Psoas muscle (tissue), 8 donors: ENCODE measurements around the gene PIK3AP1. TPM values are rescaled to one million over a fixed set of nuclear protein-coding genes. Genes with fewer than 3 reads are reported as not detected.

ENCODE experiments used
- ATAC-seq, 4 donors: fragments of 200-7000 bp; cut with Tn5 transposase; one replicate each; pipeline ENCODE4 v1.9.1; 2020; ENCODE audit warnings: moderate library complexity in 3 of 4, mild to moderate bottlenecking in 2 of 4
- DNase-seq, 2 donors: peaks; one replicate each; pipeline ENCODE4 v3.0.0-alpha.2; 2020
- H3K27ac ChIP-seq: fragments of 200-600 bp; one replicate; pipeline ENCODE4 v1.8.0; 2022
- H3K27me3 ChIP-seq, 3 donors: fragments of 200-600 bp in 1 of 3; one replicate each; pipeline versions ENCODE4 v1.6.1 to v1.8.0; 2013 to 2022; ENCODE audit warnings: low read length in 2 of 3, mild to moderate bottlenecking in 2 of 3, moderate library complexity in 1 of 3; ENCODE audit not compliant: insufficient read depth in 3 of 3
- H3K36me3 ChIP-seq, 2 donors: fragments of 200-600 bp in 1 of 2; one replicate each; pipeline versions ENCODE4 v1.6.1 to v1.8.0; 2013 to 2022; ENCODE audit warnings: low read depth in 1 of 2, mild to moderate bottlenecking in 1 of 2, moderate library complexity in 1 of 2; ENCODE audit not compliant: insufficient read depth in 1 of 2
- H3K4me1 ChIP-seq: fragments of 200-600 bp; one replicate; pipeline ENCODE4 v1.8.0; 2022
- H3K4me3 ChIP-seq: fragments of 200-600 bp; one replicate; pipeline ENCODE4 v1.8.0; 2022; ENCODE audit warnings: mild to moderate bottlenecking
- H3K9me3 ChIP-seq: fragments of 200-600 bp; one replicate; pipeline ENCODE4 v1.8.0; 2022
- CTCF ChIP-seq: fragments of 200-600 bp; IDR thresholded peaks from one replicate; pipeline ENCODE4 v1.8.0; 2022; ENCODE audit warnings: antibody characterized with exemption
- WGBS, 3 donors: extraction: QIAGEN DNeasy Blood & Tissue Kit; methylation state at CpG; one replicate each; pipeline versions ENCODE4 v1.1.6 to v1.1.7; 2013; 5-methylcytosine and 5-hydroxymethylcytosine counted together
- intact Hi-C, 2 donors: fragments of 100-400 bp; cut with DNase I; formaldehyde crosslinking; loops; one replicate each; pipeline versions ENCODE4 v1.11.0 to v1.14.2; 2022
- polyA plus RNA-seq, 3 donors: library from polyadenylated mRNA; stranded (reverse); fragments of 200-250 nt; gene quantifications; one replicate each; pipeline ENCODE4 v1.2.3, GENCODE V29; 2013
- total RNA-seq, 4 donors: library from RNA; stranded (reverse); fragmentation: NEBNext Ultra II Directional in 2 of 4; extraction: Animal tissue kit (Norgen Biotek cat#: 25700) in 2 of 4; gene quantifications; one replicate each; pipeline versions ENCODE4 v1.2.1 to v1.2.4, GENCODE V29; 2021 to 2023
- donor health status: healthy with polysubstance abuse.
- donor health status: DM: no; HTN: no; CAD: no; lungs with moderate emphysema.
- donor health status: Bipolar disorder and iron deficiency.
- donor health status: healthy.
- donor health status: DM: yes; HTN: yes; CAD: no.
- donor health status: DM: no; HTN: no; CAD: no.
- donor health status: DM: no; HTN: no; CAD: no.
- donor health status: DM: yes; HTN: yes; CAD: no.

Gene PIK3AP1
- total and polyA plus RNA-seq, 7 donors = 0.17 to 8.6 (median 1.8) TPM

- 41 to 59% (median 42%) methylated on average over 1 of the region's 1 CpG for WGBS, 3 donors
- Histone ChIP-seq H3K9me3 (no peaks in the 10 kb centered on the region), H3K4me1 (peaks cover 10% of the 10 kb centered on the region), H3K4me3 (no peak overlapping the region), H3K27ac (no peak overlapping the region), H3K27me3 (no peaks in the 10 kb centered on the region), H3K36me3 (peaks cover 0 to 25% of the 10 kb centered on the region in 2 donors)
- intact Hi-C loops = no loop called here
- no peak for ATAC-seq
- DNase-seq = no peak
- no peak for TF ChIP-seq CTCF
Measured at GRCh38 chr10:96565774-96566173, 154.5 kb downstream of the PIK3AP1 start.

- intact Hi-C loops = no loop called here
- DNase-seq (no peak), ATAC-seq (no peak)
- Histone ChIP-seq H3K36me3 (peaks cover 3 to 59% of the 10 kb centered on the region in 2 donors), H3K9me3 (no peaks in the 10 kb centered on the region), H3K4me1 (peaks cover 6% of the 10 kb centered on the region), H3K27me3 (no peaks in the 10 kb centered on the region), H3K27ac (no peak overlapping the region), H3K4me3 (no peak overlapping the region)
- no peak for TF ChIP-seq CTCF
- WGBS, 3 donors = 92 to 96% (median 95%) methylated on average over 3 of the region's 3 CpGs
Measured at GRCh38 chr10:96560966-96561887, 159.1 kb downstream of the PIK3AP1 start.

GRCh38 chr10:96560489-96560888 lies 159.8 kb downstream of the PIK3AP1 start:
- WGBS, 3 donors = 92 to 95% (median 92%) methylated on average over 2 of the region's 2 CpGs
- peaks cover 3 to 62% of the 10 kb centered on the region in 2 donors for H3K36me3 ChIP-seq
- no peak for ATAC-seq

GRCh38 chr10:96556003-96556402 lies 164.3 kb downstream of the PIK3AP1 start:
- H3K9me3 ChIP-seq = no peaks in the 10 kb centered on the region
- H3K4me3 ChIP-seq = no peak overlapping the region
- no peaks in the 10 kb centered on the region for H3K27me3 ChIP-seq
- 63 to 76% (median 66%) methylated on average over 1 of the region's 1 CpG for WGBS, 3 donors
- peaks cover 12 to 82% of the 10 kb centered on the region in 2 donors for H3K36me3 ChIP-seq
- no peak for DNase-seq
- intact Hi-C loops = no loop called here
- H3K27ac ChIP-seq = no peak overlapping the region
- TF ChIP-seq CTCF = peak; percentile 27
- peak in 2 of 4 donors; percentile 8 to 68 for ATAC-seq
- no peaks in the 10 kb centered on the region for H3K4me1 ChIP-seq

More at GRCh38 chr10:96560489-96560888, 159.8 kb downstream of the PIK3AP1 start:
- peaks cover 6% of the 10 kb centered on the region for H3K4me1 ChIP-seq
- no peak for TF ChIP-seq CTCF
- DNase-seq = no peak
- H3K27me3 ChIP-seq = no peaks in the 10 kb centered on the region
- intact Hi-C loops = no loop called here
- no peak overlapping the region for H3K27ac ChIP-seq
- H3K9me3 ChIP-seq = no peaks in the 10 kb centered on the region
- H3K4me3 ChIP-seq = no peak overlapping the region
